Stimulated activated CD4-positive, alpha-beta T cell treated with anti-CD3 and anti-CD28 coated beads, TNF-alpha, amount 100 ng/mL, for 48 hours (primary cell): ENCODE measurements around the gene RASIP1.
"Not testable (repeated sequence)": the region's sequence is repeated elsewhere in the genome, so short reads cannot be mapped to it uniquely, and the experiment has no call there.

Experiments used
- DNase-seq, 3 donors: peaks; one replicate each; pipeline ENCODE4 v3.0.0-alpha.2; 2020; ENCODE audit warnings: low read depth in 3 of 3

RASIP1 gene

GRCh38 chr19:48740164-48740972 is at the start of gene RASIP1:
Gene RASIP1 (minus strand): TSS chr19:48740610. CDS start chr19:48740282, 328 bp downstream.
- no peak for DNase-seq

GRCh38 chr19:48787331-48787730 is 46.9 kb upstream of the RASIP1 start:
- DNase-seq, result not testable (repeated sequence)

- DNase-seq, result not testable (repeated sequence)
Measured at GRCh38 chr19:48786422-48786821, 46.0 kb upstream of the RASIP1 start.

GRCh38 chr19:48784527-48784926 is 44.1 kb upstream of the RASIP1 start:
- no peak for DNase-seq

- DNase-seq, result no peak
Measured at GRCh38 chr19:48780631-48781391, 40.4 kb upstream of the RASIP1 start.

GRCh38 chr19:48779636-48780035 is 39.2 kb upstream of the RASIP1 start:
- no peak for DNase-seq

GRCh38 chr19:48777720-48778119 is 37.3 kb upstream of the RASIP1 start:
- no peak for DNase-seq

GRCh38 chr19:48777139-48777538 is 36.7 kb upstream of the RASIP1 start:
- no peak for DNase-seq

- no peak for DNase-seq
Measured at GRCh38 chr19:48772503-48772953, 32.1 kb upstream of the RASIP1 start.

GRCh38 chr19:48770734-48771472 is 30.5 kb upstream of the RASIP1 start:
- no peak for DNase-seq

- no peak for DNase-seq
Measured at GRCh38 chr19:48770266-48770665, 29.9 kb upstream of the RASIP1 start.

GRCh38 chr19:48768994-48769713 is 28.7 kb upstream of the RASIP1 start:
- DNase-seq, result no peak

GRCh38 chr19:48768171-48768753 is 27.9 kb upstream of the RASIP1 start:
- not testable (repeated sequence) for DNase-seq

GRCh38 chr19:48765816-48766215 is 25.4 kb upstream of the RASIP1 start:
- DNase-seq, result not testable (repeated sequence)

- no peak for DNase-seq
Measured at GRCh38 chr19:48760504-48761205, 20.2 kb upstream of the RASIP1 start.

GRCh38 chr19:48757741-48758144 is 17.3 kb upstream of the RASIP1 start:
- no peak for DNase-seq

GRCh38 chr19:48757089-48757675 is 16.8 kb upstream of the RASIP1 start:
- no peak for DNase-seq

GRCh38 chr19:48756686-48757085 is 16.3 kb upstream of the RASIP1 start:
- DNase-seq, result no peak

- DNase-seq, result no peak
Measured at GRCh38 chr19:48756212-48756611, 15.8 kb upstream of the RASIP1 start.

GRCh38 chr19:48755787-48756186 is 15.4 kb upstream of the RASIP1 start:
- no peak for DNase-seq
